Activated naive CD8-positive, alpha-beta T cell treated with anti-CD3 and anti-CD28 coated beads, Interleukin-2, amount 50 U/mL, for 16 hours (primary cell): Measurements from ENCODE around the gene RECQL5.
"Not testable (repeated sequence)": the region's sequence is repeated elsewhere in the genome, so short reads cannot be mapped to it uniquely, and the experiment has no call there.

Source experiments
- DNase-seq: peaks from one replicate; pipeline ENCODE4 v3.0.0-alpha.2; 2020; ENCODE audit warnings: low read depth, low spot score

RECQL5 gene

GRCh38 chr17:75616521-75617122 is 50.3 kb downstream of the RECQL5 start:
- DNase-seq: no peak

DNA sequence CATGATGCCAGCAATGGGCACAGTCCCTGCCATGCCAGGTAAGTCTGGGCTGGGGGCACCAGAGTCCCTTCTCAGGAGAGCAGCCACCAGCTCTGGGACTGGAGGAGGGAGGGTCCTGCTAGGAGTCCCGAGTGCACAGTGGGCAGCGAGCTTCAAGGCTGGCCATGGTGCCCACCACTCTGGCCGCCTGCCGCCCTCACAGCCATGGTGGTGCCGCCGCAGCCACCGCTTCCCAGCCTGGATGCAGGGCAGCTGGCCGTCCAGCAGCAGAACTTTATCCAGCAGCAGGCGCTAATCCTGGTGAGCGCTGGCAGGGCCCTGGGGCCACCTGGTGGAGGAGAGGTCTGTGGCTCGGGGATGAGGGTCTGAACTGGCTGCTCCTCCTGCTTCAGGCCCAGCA is 51.7 kb downstream of the RECQL5 start:
- DNase-seq: no peak

- DNase-seq: no peak
These were observed 52.2 kb downstream of the RECQL5 start for GRCh38 chr17:75614556-75615270.

DNA sequence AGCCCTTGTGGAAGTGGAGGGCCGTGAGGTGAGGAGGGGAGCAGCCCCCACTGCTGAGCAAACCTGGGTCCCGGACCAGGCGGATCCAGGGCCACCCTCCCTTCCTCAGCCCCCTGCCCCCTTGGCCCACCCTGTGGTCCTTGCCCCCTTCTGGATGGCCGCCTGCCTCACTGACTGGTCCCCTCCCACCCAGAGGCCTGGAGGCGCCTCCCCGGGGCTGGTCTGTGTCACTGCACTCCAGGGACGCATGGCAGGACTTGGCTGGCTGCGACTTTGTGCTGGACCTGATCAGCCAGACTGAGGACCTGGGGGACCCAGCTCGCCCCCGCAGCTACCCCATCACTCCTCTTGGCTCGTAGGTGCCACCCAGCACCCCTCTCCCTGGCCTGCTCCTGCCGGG is 52.9 kb downstream of the RECQL5 start:
- no peak for DNase-seq

GRCh38 chr17:75612906-75613626 is 53.9 kb downstream of the RECQL5 start:
- DNase-seq: no peak

DNA sequence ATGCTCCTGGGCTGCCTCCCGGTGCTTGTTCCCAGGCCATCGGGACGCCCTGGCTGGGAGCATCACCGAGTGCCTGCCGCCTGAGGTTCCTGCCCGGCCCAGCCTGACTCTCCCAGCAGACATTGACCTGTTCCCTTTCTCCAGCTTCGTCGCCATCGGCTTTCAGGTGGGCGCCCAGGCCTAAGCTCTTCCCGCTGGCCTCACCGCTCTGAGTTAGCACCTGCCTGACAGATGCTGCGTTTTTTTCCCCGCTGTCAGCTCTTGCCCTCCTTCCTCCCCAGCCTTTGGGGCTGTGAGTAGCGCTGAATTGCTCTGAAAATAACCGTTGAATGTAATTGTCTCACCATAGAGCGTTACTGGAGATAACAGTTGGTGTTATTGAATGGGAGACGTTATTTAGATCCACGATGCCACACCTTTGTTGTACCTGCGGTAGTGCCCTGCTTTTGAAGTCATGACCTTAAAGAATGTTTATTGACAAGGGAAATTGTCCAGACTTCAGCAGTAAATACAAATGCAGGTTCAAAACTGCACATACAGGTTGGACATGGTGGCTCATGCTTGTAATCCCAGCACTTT is 55.0 kb downstream of the RECQL5 start:
- DNase-seq: no peak

GRCh38 chr17:75610103-75610984 is 56.6 kb downstream of the RECQL5 start:
- no peak for DNase-seq

DNA sequence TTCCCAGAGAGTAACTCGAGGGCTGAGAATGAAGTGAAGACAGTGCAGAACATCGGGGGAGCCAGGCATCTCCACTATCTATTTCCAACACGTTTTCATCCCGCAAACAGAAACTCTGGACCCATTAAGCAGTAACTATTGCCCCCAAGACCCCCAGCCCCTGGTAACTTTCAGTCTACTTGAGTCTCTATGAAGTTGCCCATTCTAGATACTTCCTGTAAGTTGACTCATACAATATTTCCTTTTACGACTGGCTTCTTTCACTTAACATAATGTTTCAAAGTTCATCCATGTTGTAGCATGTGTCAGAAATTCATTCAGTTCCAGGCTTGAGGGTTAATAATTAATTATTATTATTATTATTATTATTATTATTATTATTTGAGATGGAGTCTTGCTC is 59.9 kb downstream of the RECQL5 start:
- DNase-seq: no peak

DNA sequence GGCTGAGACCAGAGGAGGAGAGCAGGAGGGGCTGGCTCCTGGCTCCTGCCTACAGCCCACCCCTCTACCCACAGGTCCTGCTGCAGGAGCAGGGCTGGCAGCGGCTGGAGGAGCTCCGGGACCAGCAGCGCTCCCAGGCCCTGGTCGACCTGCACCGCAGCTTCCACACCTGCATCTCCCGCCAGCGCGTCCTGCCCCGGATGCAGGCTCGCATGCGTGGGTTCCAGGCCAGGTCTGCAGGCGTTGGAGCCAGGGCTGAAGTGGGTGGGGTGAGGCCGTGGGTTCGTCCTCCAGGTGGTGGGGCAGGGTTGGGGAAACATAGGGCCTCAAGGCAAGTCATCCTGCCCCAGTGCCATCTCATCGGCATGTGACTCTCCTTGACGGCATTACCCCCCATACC is 61.2 kb downstream of the RECQL5 start:
- DNase-seq: no peak

DNA sequence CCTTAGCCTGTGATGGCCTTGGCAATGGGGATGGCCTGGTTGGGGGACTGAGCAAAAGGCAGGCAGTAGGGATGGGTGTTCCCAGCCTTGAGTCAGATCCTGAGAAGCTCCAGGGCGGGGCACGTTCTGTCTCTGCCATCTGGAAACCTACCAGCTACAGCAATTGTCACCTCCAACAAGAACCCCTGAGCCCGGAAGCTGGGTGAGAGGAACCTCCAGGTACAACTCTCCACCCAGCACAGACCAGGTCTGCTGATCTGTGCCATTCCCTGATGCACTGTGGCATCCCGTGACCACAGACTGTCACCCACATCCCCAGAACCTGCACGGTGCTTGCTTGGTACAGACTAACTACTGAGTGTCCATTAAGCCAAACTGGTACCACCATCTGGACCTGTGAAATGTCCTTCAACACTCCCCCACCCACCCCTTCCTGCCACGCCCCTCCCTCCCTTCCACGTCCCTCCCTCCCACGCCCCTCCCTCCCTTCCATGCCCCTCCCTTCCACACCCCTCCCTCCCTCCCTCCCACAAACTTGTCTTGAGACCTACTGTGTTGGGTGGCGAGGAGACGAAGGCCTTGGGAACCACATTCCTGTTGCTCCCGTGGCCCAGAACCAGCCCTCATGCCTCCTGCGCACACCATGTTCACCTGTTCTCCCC is 62.8 kb downstream of the RECQL5 start:
- DNase-seq: no peak

- DNase-seq: no peak
These were observed 63.8 kb downstream of the RECQL5 start for GRCh38 chr17:75603123-75603522.

DNA sequence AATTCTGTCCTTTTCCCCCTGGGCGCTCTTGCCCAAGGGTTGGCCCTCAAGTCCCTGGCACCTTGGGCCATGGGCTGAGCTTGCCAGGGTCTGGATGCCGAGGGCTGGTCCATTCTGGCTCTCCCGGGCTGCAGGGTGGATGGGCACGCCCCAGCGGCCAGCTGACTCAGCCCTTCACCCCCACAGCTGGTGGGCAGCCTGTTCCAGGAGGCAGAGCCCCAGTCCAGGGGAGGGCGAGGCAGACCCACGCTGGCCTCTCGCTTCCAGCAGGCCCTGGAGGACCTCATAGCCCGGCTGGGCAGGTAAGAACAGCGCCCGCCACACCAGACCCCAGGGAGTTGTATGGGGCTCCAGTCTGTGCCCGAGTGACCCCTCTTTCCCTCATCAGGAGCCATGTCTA is 64.3 kb downstream of the RECQL5 start:
- DNase-seq: no peak

GRCh38 chr17:75601057-75601987 is 65.6 kb downstream of the RECQL5 start:
- peak; percentile 25 for DNase-seq

DNA sequence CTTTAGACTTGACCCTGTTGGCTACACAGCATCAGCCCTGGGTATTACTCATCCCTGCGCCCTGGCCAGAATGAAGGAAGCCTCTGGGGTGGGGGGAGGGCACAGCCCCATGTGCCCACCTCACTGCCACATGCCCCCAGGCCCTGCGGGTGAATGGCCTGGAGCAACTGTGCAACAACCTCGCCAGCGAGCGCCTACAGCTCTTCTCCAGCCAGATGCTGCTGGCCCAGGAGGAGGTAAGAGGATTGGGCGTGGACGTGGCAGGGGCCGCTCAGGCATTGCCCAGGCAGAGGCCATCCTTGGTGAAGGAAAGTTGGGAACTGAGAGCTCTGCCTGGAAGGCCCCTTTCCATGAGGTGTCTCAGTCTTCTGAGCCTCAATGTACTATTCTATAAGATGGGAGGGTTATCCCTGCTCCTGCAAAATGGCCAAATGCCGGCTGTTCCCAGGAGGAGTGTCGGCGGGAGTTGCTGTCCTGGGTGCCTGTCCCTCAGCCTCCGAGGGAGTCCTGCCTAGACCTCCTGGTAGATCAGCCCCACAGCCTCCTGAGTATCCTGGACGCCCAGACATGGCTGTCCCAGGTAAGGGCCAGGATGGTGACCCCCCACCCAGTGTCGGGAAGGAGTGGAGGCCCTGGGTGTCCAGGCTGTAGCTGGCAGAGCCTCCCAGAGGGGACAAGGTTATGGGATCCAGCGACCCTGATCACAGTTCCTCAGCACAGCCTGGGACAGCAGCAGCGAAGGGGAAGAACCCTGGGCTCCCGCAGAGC is 70.5 kb downstream of the RECQL5 start:
- DNase-seq: no peak

- DNase-seq: no peak
These were observed 71.0 kb downstream of the RECQL5 start for GRCh38 chr17:75595920-75596313.

- DNase-seq: no peak
These were observed 71.6 kb downstream of the RECQL5 start for GRCh38 chr17:75595284-75595919.

GRCh38 chr17:75594499-75595283 is 72.3 kb downstream of the RECQL5 start:
- no peak for DNase-seq

DNA sequence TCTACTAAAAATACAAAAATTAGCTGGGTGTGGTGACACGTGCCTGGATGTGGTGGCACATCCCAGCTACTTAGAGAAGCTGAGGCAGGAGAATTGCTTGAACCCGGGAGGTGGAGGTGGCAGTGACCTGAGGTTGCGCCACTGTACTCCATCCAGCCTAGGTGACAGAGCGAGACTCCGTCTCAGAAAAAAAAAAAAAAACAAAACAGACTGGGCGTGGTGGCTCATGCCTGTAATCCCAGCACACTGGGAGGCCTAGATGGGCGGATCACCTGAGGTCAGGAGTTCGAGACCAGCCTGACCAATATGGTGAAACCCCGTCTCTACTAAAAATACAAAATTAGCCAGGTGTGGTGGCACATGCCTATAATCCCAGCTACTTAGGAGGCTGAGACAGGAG is 73.5 kb downstream of the RECQL5 start:
- not testable (repeated sequence) for DNase-seq
